KOPT-K1 (cell line): Measurements from ENCODE around the gene ARRB2.
A peak's percentile ranks its signal among the peaks of the same experiment; 100 is the strongest.
"Not testable (repeated sequence)": the region's sequence is repeated elsewhere in the genome, so short reads cannot be mapped to it uniquely, and the experiment has no call there.

Experiments
- H3K27ac ChIP-seq: fragments of 200-600 bp; sonication (generic); 2 replicates; pipeline ENCODE4 v1.5.1; 2016; ENCODE audit warnings: antibody characterized with exemption, mild to moderate bottlenecking, low read depth, low read length; ENCODE audit not compliant: poor library complexity, severe bottlenecking
- H3K36me3 ChIP-seq: fragments of 200-600 bp; sonication (generic); 2 replicates; pipeline ENCODE4 v1.5.1; 2017; ENCODE audit warnings: antibody characterized with exemption, mild to moderate bottlenecking, low read length, moderate library complexity; ENCODE audit not compliant: insufficient read depth
- H3K9me3 ChIP-seq: fragments of 200-600 bp; sonication (generic); 2 replicates; pipeline ENCODE4 v1.5.1; 2017; ENCODE audit warnings: antibody characterized with exemption, low read length, mild to moderate bottlenecking; ENCODE audit not compliant: insufficient read depth, poor library complexity, severe bottlenecking

ARRB2 gene

GRCh38 chr17:4683739-4684138 is 26.7 kb upstream of the ARRB2 start:
- not testable (repeated sequence) for H3K27ac ChIP-seq, H3K9me3 ChIP-seq
- peaks cover 97% of the 10 kb centered on the region for H3K36me3 ChIP-seq

- not testable (repeated sequence) for H3K27ac ChIP-seq, H3K9me3 ChIP-seq
- peaks cover 88% of the 10 kb centered on the region for H3K36me3 ChIP-seq
Measured at GRCh38 chr17:4689872-4690271, 20.6 kb upstream of the ARRB2 start.

DNA sequence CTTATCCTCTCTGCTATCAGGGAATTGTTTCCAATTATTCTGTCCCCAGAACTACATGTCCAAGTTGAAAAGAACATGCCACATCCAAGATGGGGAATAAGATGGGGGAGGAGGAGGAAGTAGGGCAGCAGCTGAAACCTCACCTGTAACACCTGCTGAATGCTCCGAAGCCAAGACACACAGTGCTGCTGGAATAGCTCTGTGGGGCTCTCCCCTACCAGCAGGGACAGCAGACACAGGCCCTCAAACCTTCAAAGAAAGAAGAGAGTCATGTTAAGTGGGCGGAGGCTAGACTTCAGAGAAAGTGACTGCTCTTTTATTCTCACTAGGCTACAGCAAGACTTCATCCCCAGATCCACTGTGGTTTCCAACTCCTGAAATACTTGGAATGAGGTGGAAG is 19.7 kb upstream of the ARRB2 start:
- no peak overlapping the region for H3K27ac ChIP-seq
- H3K9me3 ChIP-seq = no peaks in the 10 kb centered on the region
- peaks cover 86% of the 10 kb centered on the region for H3K36me3 ChIP-seq

GRCh38 chr17:4691686-4692085 is 18.7 kb upstream of the ARRB2 start:
- Histone ChIP-seq H3K9me3 (no peaks in the 10 kb centered on the region), H3K27ac (no peak overlapping the region)

DNA sequence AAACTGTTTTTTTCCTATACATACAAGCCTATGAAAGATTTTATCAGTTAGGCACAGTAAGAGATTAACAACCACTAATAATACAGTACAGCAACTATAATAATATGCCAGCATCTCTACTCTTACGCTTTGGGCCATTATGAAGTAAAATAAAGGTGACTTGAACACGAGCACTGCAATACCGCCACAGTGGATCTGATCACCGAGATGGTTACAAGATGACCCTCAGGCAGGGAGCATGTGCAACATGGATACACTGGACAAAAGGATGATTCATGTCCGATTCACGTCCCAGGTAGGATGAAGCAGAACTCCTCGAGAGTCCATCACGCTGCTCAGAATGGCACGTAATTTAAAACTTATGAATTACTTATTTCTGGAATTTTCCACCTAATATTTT is 17.0 kb upstream of the ARRB2 start:
- Histone ChIP-seq H3K27ac (no peak overlapping the region), H3K9me3 (no peaks in the 10 kb centered on the region), H3K36me3 (peaks cover 87% of the 10 kb centered on the region)

More at GRCh38 chr17:4691686-4692085, 18.7 kb upstream of the ARRB2 start:
- peaks cover 86% of the 10 kb centered on the region for H3K36me3 ChIP-seq

DNA sequence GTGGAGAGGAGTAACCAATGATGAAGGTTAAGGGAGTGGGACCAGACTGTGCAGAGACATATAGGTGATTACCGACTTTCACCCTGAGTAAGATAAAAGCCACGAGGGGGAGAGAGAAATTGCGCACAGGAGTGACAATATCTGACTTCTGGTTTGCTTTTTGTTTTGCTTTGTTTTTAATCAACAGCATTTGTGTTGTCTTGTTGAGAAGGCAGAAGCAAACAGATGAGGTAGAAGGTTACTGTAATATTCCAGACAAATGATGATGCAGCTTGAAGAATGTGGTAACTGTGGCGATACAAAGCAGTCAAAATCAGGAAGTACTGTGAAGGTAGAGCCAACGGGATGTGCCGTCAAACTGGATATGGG is 14.0 kb upstream of the ARRB2 start:
- no peak overlapping the region for H3K27ac ChIP-seq
- no peaks in the 10 kb centered on the region for H3K9me3 ChIP-seq
- H3K36me3 ChIP-seq = peaks cover 76% of the 10 kb centered on the region

GRCh38 chr17:4699401-4700056 is 10.9 kb upstream of the ARRB2 start:
- H3K36me3 ChIP-seq = peaks cover 60% of the 10 kb centered on the region
- H3K27ac ChIP-seq, H3K9me3 ChIP-seq: not testable (repeated sequence)

DNA sequence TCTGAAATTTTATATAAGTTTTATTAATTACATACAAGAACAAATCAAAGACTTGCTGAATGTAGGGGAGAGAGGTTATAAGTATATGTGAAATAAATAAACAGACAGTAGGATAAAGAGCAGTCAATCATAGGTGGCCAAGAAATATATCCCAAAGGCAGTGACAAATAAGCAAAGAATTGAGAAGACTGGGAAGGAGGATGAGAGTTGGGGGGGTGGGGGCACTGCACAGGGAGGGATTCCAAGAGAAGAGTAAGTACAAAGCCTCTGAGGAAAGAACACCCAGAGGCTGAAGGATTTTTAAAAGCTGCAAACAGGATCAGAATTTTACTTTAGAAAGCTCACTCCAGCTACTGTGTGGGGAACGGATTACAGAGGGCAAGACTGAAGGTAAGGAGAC is 9.3 kb upstream of the ARRB2 start:
- H3K9me3 ChIP-seq = no peaks in the 10 kb centered on the region
- H3K27ac ChIP-seq = no peak overlapping the region
- peaks cover 47% of the 10 kb centered on the region for H3K36me3 ChIP-seq

DNA sequence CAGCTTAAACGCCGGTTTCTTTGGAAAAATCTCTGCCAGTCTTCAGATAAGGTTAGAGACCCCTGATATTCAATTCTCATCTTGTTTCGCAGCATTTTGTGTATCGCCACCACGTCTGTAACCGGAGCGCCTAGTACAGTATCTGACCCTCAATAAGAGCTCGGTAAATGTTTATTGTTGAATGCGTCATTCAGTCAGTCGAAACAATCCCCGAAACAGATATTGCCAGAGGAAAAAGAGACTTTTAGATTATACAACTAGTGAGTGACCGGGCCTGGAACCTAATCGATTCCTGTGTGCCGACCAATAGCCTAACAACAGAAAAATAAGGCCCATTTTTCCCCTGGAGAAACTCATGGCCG is 7.1 kb upstream of the ARRB2 start:
- H3K27ac ChIP-seq = peak overlapping the region; percentile 76
- H3K9me3 ChIP-seq = no peaks in the 10 kb centered on the region
- peaks cover 25% of the 10 kb centered on the region for H3K36me3 ChIP-seq

GRCh38 chr17:4704574-4704907 is 5.9 kb upstream of the ARRB2 start:
- Histone ChIP-seq H3K27ac (peak overlapping the region; percentile 76), H3K36me3 (peaks cover 18% of the 10 kb centered on the region)
- H3K9me3 ChIP-seq = not testable (repeated sequence)

DNA sequence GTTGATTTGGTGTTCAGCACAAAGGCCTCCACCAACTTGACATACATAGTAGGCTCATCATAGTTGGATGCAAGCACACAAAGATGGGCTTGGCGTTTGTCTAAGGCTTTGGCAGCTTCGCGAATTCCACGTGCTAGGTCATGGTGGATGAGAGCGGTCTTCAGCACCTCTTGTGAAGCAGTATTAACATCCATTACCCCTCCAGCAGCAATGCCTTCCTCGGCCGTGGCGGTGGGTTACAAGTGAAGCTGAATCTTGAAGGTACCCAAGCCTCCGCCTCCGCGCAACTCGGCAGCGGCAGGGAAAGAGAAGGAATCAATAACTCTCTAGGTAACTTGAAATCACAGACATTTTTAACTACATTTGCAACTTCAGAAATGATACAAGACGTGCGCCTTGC is 5.4 kb upstream of the ARRB2 start:
- Histone ChIP-seq H3K36me3 (peaks cover 17% of the 10 kb centered on the region), H3K27ac (peak overlapping the region; percentile 76), H3K9me3 (no peaks in the 10 kb centered on the region)

DNA sequence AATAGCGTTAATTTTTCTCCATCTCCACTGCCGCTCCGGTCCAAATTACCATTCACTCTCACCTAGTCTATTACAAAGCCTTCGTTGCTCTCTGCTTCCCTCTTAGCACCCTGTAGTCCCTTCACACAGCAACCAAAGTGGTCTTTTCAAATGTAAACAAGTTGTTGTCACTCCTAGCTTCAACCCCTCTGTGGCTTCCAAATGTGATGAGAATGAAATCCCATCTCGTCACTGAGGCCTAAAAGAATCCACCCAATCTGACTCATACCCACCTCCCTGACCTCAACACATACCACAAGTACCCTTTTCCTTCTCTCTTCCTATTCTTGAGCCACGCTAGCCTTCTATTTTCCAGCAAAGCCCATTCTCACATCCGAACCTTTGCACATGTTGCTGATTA is 4.3 kb upstream of the ARRB2 start:
- peaks cover 7% of the 10 kb centered on the region for H3K36me3 ChIP-seq
- no peaks in the 10 kb centered on the region for H3K9me3 ChIP-seq
- no peak overlapping the region for H3K27ac ChIP-seq

- H3K27ac ChIP-seq = peak overlapping the region; percentile 26
Measured at GRCh38 chr17:4708436-4708835, 2.0 kb upstream of the ARRB2 start.

GRCh38 chr17:4710693-4711634 is 532 bp downstream of the ARRB2 start:
- H3K36me3 ChIP-seq = peaks cover 5% of the 10 kb centered on the region
- peak overlapping the region; percentile 75 for H3K27ac ChIP-seq
- H3K9me3 ChIP-seq = no peaks in the 10 kb centered on the region

More at GRCh38 chr17:4708436-4708835, 2.0 kb upstream of the ARRB2 start:
- Histone ChIP-seq H3K36me3 (no peaks in the 10 kb centered on the region), H3K9me3 (no peaks in the 10 kb centered on the region)

- peaks cover 13% of the 10 kb centered on the region for H3K36me3 ChIP-seq
- peak overlapping the region; percentile 75 for H3K27ac ChIP-seq
- no peaks in the 10 kb centered on the region for H3K9me3 ChIP-seq
Measured at GRCh38 chr17:4711661-4712181, 1.3 kb downstream of the ARRB2 start.
